NCI-H1694 (cell line): ENCODE results near the gene GALNT7.
"Not testable (repeated sequence)": the region's sequence is repeated elsewhere in the genome, so short reads cannot be mapped to it uniquely, and the experiment has no call there.

ENCODE experiments used
- DNase-seq: peaks from one replicate; lab custom pipeline; 2025; lab: John Stamatoyannopoulos, UW

Gene GALNT7

DNA sequence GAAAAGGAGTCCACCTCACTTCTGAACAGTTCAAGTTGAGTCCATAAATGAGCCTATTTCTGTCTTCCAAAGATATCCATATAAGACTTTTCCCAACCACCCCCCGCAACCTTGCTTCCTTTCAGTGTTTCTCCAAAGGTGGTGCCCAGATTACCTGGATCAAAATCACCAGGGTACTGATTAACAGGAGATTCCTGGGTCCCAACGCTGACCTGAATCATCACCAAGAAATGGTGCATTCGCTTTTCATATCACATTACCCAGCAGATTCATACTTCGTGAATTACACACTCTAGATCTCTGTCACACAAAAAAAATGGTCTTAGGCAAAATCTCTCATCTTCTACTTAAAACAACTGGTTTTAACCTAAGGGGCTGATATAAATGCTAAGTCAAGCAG lies 2.1 kb upstream of the GALNT7 start:
- no peak for DNase-seq

DNA sequence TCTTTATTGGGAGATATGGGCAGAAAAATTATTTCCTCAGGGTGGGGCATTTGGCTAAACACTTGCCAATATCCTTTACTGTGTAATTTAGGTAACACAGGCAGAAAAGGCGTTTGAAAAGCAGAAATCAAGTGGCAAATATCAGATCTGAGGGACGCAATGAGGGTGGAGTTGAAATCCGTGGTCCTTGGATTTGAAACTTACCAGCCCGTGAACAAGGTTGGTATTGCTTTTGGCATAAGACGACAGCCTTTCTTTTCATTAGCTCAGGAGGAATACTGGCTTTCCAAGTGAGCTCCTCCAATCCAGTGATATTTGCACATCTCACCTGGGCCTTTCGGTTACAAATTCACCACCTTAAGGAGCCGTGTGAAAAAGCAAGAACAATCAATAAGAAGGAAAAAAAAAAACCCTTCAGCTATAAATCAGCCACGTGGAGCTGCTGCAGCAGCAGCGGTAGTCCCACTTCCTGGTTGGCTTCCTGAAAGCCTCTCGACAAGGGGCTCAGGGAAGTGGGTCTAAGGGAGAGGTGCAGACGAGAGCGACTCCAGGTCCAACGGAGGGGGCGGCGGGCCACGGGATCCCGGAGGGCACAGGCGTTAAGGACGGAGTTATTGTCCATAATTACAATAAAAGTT lies 734 bp upstream of the GALNT7 start:
- DNase-seq: no peak

DNA sequence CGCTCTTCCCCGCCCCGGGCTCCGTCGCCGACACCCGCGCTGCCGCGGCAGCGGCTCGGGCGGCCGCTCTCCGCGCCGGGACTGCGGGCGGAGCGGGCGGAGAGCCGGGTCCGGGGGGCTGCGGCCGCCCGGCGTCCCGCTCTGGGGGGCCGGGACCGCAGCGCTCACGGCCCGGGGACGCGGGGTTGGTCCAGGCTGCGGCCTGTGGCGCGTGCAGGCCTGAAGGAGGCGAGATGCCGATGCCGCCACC lies 492 bp downstream of the GALNT7 start:
- no peak for DNase-seq

DNA sequence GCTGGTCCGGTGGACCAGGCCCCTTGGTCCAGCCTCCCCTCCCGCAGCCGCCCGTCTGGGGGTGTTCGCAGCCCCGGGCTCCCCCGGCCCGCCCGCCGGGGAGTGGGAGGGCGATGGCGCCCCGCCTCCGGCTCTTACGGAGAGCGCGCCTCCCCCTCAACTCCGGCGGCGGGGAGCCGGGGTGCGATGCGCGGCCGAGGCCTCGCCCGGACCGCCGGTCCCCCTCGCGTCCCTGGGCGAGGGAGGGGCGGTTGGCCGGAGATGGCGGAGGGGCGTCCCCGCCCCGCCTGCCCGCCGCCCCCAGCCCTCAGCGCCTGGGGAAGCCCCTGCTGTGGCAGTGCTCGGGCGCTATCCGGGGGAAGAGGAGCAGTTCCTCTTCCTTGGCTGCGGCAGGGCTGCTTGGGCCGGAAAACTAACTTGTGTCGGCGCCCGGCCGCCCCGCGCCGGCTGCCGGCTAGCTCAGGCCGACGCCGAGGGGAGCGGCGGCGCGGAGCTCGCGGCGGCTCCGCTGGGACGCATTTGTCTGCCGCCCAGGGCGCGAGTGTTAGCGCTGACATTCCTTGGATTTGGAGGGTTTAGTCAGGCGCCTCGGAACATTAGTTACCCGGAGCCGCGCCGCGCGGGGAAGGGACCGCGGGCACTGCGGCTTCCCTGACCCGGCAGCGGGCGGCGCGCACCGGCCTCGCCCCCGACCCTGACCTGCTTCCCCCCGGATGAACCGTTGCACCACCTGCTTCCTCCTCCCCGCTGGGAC lies 994 bp downstream of the GALNT7 start:
- no peak for DNase-seq

DNA sequence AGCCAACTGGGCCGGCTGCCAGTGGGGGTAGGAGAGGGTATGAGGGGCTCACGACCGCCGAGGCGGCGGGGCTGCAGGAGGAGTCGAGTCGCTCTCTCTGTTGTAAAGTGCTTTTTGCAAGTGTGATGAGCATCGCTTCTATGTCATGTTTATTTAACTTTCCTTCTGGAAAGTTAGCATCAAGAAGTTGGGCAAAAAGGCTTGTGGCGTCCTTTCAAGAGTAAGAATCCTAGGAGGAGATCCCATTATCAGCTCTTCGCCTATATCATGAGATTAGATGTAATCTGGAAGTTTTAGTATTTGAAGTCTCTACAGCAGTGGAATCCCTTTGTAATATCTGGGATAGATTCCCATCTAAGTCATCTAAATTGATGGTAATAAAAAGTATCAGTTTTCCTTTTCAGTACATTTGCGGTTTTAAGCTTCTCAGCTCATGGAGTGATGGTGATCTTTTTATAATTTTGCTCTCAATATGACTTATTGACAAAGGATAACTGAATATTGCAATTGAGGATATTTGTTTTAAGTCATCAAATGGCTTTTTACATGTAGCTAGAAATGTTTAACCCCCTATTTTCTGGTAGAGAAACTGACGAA lies 1.7 kb downstream of the GALNT7 start:
- DNase-seq: no peak

DNA sequence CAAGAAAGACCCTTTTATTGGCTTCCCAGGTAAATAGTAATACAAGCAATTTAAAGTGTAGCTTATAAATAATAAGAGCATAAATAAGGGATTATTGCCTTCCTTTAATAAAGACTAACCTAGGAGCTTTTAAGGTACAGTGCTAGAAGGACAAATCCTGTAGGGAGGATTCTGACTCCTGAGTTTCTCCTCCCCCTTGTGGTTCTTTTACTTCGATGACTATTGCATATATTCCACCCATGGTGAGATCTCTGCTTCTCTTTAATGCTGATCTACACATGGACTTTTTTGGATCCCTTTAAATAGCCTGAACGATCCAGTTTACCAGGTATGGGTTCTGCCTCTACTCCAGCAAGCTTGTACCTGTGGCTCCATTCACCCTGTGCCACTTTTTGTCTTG lies 2.5 kb downstream of the GALNT7 start:
- DNase-seq: peak; percentile 5

DNA sequence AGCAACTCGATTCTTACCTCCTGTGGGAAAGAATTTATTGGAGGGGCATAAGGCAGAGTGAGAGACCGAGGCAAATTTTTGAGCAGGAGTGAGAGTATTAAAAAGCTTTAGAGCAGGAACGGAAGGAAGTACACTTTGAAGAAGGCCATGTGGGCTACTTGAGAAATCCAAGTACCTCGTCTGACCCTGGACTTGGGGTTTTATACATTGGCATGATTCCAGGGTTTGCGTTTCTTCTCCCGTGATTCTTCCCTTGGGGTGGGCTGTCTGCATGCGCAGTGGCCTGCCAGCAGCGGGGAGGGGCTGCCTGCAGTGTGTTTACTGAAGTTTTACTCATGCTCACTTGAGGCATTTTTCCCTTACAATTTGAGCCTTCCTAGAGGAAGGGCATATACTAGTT lies 3.4 kb downstream of the GALNT7 start:
- no peak for DNase-seq

DNA sequence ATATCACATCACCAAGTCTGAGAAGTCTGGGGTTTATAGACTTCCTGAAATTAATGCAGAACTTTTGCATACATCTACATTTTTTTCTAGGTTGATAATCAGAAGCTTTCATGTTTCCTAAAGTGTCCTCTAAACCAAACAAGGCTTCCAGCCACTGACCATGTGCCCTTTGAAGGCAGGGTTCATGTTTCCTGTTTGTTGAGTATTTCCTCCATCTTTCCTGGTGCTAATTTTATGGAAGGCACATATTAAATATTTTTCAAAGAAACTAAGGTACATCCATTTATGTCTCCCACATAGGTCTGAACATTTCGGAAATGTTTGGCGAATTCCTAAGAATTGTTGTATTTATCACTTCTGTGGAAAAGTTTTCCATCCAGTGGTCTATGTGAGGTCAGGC lies 5.6 kb downstream of the GALNT7 start:
- DNase-seq: no peak

DNA sequence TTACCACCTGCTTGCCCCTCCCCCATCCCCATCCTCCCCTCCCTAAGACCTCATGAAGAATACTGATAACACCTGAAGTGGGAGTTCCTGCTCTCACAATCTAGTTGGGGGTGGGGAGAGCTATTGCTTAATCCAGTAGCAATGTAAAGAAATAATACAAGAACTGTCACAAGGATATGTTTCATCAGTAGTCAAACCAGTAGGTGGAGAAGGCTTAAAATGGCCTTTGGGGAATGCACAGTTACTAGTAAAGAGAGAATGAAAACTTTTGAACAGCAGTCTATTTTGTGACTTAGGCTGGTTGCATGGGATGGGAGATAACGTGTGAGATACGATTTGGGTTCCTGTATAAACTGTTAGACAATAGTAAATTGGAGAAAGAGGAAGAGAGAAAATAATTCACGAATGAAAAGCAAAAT lies 6.0 kb downstream of the GALNT7 start:
- DNase-seq: no peak

DNA sequence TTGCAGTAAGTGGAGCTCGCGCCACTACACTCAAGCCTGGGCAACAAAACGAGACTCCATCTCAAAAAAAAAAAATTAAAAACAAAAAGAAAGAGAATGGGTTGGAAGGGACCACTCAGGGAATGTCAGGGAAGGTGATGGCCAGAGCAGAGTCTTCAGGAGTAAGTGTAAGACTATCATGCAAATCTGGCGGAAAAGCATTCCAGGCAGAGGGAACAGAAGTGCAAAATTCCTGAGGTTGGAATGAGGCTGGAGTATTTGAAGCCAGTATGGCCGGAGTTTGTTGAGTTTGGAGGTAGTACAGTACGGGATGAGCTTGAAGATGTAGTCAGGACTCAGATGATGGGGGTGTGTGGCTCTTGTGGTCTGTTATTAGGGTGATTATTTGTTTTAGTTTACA lies 7.4 kb downstream of the GALNT7 start:
- DNase-seq: no peak

DNA sequence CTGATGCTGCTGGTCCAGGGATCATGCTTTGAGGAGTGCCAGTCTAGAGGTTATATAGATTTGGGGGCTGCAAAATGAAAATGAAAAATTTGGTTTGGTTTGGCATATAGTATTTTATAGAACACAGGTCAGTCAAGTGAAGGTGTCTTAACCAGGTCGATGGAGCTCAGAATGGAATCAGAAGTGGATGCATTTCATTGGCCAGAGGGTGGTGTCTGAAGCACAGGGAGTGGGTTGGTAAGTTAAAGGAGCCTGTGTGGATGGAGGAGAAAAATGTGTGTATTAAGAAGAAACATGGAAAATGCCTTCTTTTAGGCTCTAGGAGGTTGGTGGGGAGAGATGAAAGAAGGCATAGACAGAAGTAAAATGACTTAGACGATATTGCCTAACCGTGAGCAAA lies 8.6 kb downstream of the GALNT7 start:
- DNase-seq: no peak

DNA sequence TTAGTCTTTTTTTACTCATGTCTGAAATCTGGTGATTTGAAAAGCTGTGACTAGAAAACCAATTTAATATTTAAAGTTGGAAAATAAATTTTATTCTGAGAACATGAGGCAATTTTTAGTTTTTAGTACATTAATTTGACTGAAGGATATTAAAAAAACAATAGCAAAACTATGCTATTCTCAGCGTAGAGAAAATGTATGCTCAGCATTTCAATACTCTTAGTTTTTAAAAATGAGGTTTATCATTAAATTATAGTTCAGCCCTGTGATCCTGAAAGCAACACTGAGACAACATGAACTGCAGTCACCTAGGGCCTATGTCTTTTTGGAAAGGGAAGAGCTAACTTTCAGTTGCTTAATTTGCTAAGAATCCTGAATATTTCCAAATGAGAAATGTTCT lies 9.5 kb downstream of the GALNT7 start:
- DNase-seq: no peak

DNA sequence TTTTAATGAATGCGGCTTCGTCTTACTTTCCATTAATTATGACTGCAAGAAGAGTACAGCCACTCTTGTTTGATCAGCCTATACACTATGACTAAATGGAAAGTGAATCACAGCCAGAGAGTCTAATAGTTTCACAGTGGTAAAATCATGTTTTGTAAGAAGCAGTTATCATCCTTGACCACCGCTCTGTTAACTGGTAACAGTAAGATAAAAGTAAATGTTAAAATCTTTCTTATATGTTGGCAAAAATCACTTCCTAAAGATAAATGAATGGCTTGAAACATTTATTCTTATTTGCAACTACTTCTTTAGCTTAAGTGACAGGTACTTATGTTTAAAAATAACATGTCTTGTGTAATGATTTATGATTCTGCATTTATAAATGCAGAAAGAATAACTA lies 13.2 kb downstream of the GALNT7 start:
- DNase-seq: no peak

DNA sequence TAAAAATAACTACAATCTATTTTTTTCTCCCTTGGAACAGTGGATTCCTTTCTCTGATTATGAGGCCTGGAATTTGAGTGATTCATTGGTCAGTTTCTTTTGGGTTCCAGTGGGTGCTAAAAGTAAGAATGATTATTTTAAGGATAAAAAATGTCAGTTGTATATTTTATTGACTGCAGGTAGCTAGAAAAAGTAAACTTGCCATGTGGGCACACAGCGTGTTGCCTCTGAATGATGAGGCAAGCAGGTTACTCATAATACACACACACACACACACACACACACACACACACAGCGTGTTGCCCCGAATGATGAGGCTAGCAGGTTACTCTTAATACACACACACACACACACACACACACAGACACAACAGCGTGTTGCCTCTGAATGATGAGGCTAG lies 13.8 kb downstream of the GALNT7 start:
- DNase-seq: no peak

DNA sequence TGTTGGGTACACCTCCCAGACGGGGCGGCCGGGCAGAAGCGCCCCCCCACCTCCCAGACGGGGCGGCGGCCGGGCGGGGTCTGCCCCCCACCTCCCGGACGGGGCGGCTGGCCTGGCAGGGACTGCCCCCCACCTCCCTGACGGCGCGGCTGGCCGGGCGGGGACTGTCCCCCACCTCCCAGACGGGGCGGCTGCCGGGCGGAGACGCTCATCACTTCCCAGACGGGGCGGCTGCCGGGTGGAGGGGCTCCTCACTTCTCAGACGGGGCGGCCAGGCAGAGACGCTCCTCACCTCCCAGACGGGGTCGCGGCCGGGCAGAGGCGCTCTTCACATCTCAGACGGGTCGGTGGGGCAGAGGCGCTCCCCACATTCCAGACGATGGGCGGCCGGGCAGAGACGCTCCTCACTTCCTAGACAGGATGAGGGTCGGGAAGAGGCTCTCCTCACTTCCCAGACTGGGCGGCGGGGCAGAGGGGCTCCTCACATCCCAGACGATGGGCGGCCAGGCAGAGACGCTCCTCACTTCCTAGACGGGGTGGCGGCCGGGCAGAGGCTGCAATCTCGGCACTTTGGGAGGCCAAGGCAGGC lies 15.1 kb downstream of the GALNT7 start:
- DNase-seq: not testable (repeated sequence)

DNA sequence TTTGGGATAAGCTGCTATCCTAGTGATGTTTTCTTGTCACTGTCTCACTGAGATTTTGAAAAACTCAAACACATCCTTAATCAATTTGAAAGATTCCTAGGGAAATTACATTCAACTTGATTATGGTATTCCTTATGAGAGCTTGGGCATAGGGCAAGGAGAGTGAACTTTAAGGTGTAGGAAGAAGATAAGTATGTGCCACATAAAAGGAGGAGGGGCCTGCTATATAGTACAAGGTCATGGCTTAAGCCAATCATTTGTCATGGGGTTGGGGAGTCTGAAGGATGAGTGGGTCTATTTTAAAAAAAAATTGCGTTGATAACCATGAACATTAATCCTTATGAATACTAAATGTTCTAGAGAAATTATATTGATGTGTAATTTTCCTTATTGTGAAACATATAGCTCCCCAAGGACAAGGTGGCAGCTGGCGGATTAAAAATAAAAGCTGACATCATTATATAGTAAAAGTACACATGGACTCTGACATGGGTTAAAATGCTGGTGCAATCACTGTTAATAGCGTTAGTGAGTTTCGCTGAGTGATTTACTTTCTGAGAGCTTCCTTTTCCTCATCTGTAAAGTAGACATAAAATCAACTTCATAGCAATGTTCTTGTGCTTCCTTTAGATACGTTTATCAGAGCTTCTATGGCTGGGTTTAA lies 17.4 kb downstream of the GALNT7 start:
- DNase-seq: peak; percentile 1

DNA sequence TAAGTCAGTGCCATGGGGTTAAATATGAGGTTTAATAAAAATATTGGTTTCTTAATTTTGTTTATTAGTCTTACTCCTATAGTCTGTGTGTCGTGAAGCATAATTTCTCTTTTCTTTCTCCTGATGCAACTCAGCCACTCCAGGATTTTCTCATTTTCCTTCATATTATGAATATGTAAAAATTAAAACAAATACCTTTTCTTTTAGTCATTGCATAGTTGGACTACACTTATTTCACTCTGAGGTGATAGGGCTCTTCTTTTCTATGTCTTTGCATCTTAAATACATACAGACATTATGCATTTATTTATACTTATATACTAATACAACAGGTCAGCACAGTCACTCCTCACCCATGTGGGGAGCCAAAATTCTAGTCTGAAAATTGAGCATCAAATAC lies 19.1 kb downstream of the GALNT7 start:
- no peak for DNase-seq

DNA sequence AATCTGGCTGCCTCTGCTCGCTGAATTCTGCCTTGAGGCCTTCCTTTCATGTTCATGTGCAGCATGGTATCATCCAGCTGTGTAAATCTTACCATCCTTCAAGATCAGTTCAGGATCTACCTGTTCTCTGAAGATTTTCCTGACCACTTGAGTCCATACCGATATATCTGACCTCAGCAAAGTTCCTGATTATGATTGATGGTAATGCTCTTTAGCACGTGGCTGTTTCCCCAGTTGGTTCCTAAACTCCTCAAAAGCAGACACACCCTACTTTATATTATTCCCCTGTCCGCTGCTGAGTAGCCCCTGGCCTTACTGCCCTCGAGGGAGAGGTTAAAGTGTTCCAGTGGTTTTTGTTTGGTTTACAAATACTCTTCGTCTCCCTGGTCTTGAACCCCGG lies 20.0 kb downstream of the GALNT7 start:
- no peak for DNase-seq

DNA sequence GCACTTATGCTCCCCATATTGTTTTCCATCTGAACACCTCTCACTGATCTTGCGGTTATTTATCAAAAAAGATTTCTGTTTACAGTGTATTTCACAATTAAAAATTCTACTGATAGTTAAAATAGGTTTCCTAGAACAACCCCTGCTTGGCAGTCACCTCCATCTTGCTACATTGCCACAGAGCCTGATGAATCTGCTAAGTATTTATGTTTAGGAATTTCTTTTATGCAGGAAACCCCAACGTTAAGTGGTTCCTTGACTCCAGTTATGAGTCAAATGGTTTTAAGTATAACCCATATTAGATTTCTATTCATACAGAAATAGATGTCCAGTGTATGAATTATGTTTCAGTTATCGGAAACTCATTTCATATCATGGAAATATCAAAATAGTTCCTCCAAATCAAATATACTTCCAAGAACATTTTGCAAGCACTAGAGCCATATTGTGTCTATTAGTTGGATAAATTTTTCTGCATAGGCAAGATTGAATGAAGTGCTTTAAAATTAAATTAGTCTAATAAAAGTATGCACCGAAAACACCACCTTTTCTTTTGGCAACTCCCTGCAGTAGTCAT lies 20.6 kb downstream of the GALNT7 start:
- DNase-seq: no peak

DNA sequence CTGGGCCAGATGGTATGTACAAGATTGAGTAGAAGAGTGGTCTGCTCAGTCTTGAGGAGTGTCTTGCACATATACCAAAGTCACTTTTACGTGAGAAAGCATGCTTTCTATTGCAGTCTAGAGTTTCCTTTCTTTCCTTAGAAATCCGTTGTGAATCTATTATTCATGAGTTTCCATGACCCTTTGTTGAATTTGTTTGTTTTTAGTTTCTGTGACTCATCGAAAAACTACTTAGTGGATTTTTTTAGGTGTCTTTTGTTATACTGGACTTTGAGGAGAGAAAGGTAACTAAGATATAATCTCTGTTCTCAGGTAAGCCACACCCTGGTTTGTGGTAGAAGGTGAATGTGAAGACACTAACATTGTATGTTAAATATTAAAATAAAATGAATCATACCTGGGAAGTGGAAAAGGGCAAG lies 23.0 kb downstream of the GALNT7 start:
- DNase-seq: no peak

DNA sequence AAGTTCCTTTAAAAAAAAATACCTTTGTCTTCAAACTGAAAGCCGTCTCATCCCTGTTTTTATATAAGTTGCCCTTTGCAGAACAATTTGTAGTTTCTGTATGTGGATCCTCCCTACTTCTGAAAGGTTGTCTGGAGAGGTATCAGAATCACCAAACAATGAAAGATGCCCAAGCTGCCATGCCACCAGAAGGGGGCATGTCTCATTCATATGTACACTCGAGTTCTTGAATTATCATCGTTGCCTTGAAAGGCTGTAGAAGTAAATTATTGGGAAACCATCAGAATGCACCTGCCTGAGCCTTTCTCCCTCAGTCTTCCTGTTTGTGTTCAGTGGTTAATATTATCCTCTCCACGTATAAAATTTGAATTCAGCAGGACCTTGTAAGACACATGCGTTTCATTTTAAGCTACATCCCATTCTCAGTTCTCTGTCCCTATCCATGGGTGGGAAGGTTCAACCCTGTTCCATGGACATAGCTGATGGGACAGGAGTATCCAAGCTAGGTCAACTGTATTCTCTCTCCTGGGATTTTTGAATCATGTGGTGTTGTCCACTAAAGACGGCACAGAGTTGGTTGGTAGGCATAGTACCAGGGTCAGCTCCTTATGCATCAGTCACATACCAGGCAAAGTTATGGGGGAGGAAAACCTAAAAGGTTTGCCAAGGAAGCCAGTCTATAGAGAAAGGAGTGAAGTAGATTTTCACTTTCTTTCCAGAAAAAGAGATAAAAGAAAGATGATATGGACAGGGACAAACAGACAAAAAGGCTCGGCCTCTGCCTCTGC lies 24.0 kb downstream of the GALNT7 start:
- DNase-seq: no peak

DNA sequence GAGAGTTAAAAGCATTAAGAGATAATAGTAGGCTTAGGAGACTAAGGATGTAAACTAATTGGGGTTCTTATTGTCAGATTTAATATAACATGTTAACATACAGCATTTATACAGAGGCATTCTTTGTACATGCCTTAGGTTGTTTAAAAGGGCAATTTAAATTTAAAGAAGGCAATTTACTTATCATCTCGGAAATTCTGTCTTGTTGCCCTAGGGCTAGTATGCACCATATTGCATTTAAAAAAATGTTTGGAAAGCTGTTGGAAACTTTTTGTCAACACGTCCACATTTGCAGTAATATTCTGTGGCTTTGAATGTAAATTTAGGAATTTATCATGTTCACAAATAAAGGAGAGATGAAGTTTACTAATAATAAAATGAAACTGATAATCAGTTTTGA lies 25.5 kb downstream of the GALNT7 start:
- no peak for DNase-seq
